OCI-LY1 (cell line): Measurements from ENCODE around the gene NPAS1.

ENCODE experiments used
- EZH2 ChIP-seq: fragments of 200-600 bp; sonication (generic), shearing (Covaris generic); IDR thresholded peaks from 2 replicates; pipeline ENCODE4 v1.8.0; 2017; ENCODE audit warnings: borderline replicate concordance, mixed run types, mild to moderate bottlenecking, antibody characterized with exemption, low read length, moderate library complexity, mixed read lengths
- TF ChIP-seq, protein P1 (sequence below): fragments of 200-600 bp; sonication (generic), shearing (Covaris generic); IDR thresholded peaks from 2 replicates; pipeline ENCODE4 v1.5.1; 2017; ENCODE audit warnings: mild to moderate bottlenecking, antibody characterized with exemption, low read length, moderate library complexity, mixed read lengths

- TF ChIP-seq, protein P1, sequence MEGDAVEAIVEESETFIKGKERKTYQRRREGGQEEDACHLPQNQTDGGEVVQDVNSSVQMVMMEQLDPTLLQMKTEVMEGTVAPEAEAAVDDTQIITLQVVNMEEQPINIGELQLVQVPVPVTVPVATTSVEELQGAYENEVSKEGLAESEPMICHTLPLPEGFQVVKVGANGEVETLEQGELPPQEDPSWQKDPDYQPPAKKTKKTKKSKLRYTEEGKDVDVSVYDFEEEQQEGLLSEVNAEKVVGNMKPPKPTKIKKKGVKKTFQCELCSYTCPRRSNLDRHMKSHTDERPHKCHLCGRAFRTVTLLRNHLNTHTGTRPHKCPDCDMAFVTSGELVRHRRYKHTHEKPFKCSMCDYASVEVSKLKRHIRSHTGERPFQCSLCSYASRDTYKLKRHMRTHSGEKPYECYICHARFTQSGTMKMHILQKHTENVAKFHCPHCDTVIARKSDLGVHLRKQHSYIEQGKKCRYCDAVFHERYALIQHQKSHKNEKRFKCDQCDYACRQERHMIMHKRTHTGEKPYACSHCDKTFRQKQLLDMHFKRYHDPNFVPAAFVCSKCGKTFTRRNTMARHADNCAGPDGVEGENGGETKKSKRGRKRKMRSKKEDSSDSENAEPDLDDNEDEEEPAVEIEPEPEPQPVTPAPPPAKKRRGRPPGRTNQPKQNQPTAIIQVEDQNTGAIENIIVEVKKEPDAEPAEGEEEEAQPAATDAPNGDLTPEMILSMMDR, result no peak
- no peak for TF ChIP-seq EZH2
Observed at GRCh38 chr19:47047763-47048405, 28.2 kb downstream of the NPAS1 start.
